OCI-LY7 (cell line): ENCODE results near the gene ANKRD11. TPM values are rescaled to one million over a fixed set of nuclear protein-coding genes. Genes with fewer than 3 reads are reported as not detected.

Experiments used
- BruUV-seq: library from RNA; stranded (reverse); fragments of 400-500 nt; replicated peaks from 2 replicates; lab custom pipeline; 2021; lab: Mats Ljungman, UMichigan
- CTCF ChIA-PET: fragments of 300-600 bp; sonication (Branson Sonifier 250); formaldehyde crosslinking; loops from one replicate; lab custom pipeline; 2022; ENCODE audit warnings: antibody characterized with exemption; ENCODE audit not compliant: unreplicated experiment; lab: Charles Lee
- POLR2A ChIA-PET: fragments of 300-600 bp; sonication (Branson Sonifier 250); formaldehyde crosslinking; loops from one replicate; lab custom pipeline; 2022; ENCODE audit warnings: antibody characterized with exemption; lab: Charles Lee
- DNase-seq: peaks from one replicate; pipeline ENCODE4 v3.0.0-alpha.2; 2015; ENCODE audit warnings: low spot score
- H2AFZ ChIP-seq: fragments of 200-600 bp; sonication (generic), shearing (Covaris generic); 2 replicates; pipeline ENCODE4 v1.6.1; 2014; ENCODE audit warnings: mild to moderate bottlenecking, antibody characterized with exemption, low read length, moderate library complexity
- H3K27ac ChIP-seq: fragments of 200-600 bp; sonication (generic); 2 replicates; pipeline ENCODE4 v1.5.1; 2014; ENCODE audit warnings: mixed run types, low read depth, mild to moderate bottlenecking, moderate library complexity, low read length, inconsistent platforms; ENCODE audit not compliant: poor library complexity, severe bottlenecking
- H3K36me3 ChIP-seq: fragments of 200-600 bp; sonication (generic); 2 replicates; pipeline ENCODE4 v1.6.1; 2014; ENCODE audit warnings: mild to moderate bottlenecking, antibody characterized with exemption, low read length, moderate library complexity, mixed read lengths; ENCODE audit not compliant: insufficient read depth
- H3K4me1 ChIP-seq: fragments of 200-600 bp; sonication (generic); 2 replicates; pipeline ENCODE4 v1.5.1; 2014; ENCODE audit warnings: mild to moderate bottlenecking, low read length; ENCODE audit not compliant: insufficient read depth, poor library complexity, severe bottlenecking
- H3K4me2 ChIP-seq: fragments of 200-600 bp; sonication (generic); 2 replicates; pipeline ENCODE4 v1.6.1; 2014; ENCODE audit warnings: mild to moderate bottlenecking, low read length
- H3K4me3 ChIP-seq: fragments of 200-600 bp; sonication (generic); 2 replicates; pipeline ENCODE4 v1.5.1; 2014; ENCODE audit warnings: mild to moderate bottlenecking, low read depth, low read length; ENCODE audit not compliant: poor library complexity, severe bottlenecking
- H3K79me2 ChIP-seq: fragments of 200-600 bp; sonication (generic); 2 replicates; pipeline ENCODE4 v1.6.1; 2016; ENCODE audit warnings: low read depth, mild to moderate bottlenecking, low read length, moderate library complexity, mixed read lengths; ENCODE audit not compliant: insufficient read depth
- H3K9me2 ChIP-seq: fragments of 200-600 bp; sonication (generic); 2 replicates; pipeline ENCODE4 v1.6.1; 2016; ENCODE audit warnings: mild to moderate bottlenecking, low read length, mixed read lengths; ENCODE audit not compliant: insufficient read depth
- H3K9me3 ChIP-seq: fragments of 200-600 bp; sonication (generic); 2 replicates; pipeline ENCODE4 v1.6.1; 2014; ENCODE audit warnings: mild to moderate bottlenecking, mixed run types, low read length, mixed read lengths
- H4K20me1 ChIP-seq: fragments of 200-600 bp; sonication (generic); 2 replicates; pipeline ENCODE4 v1.6.1; 2014; ENCODE audit warnings: mild to moderate bottlenecking, antibody characterized with exemption, low read length, moderate library complexity, mixed read lengths; ENCODE audit not compliant: insufficient read depth
- CTCF ChIP-seq: fragments of 200-600 bp; sonication (generic); conservative IDR thresholded peaks from 2 replicates; pipeline ENCODE4 v1.5.1; 2014; ENCODE audit warnings: mild to moderate bottlenecking, antibody characterized with exemption, low read length, moderate library complexity, mixed read lengths
- EZH2phosphoT487 ChIP-seq: fragments of 200-600 bp; sonication (generic); IDR thresholded peaks from 2 replicates; pipeline ENCODE4 v1.6.1; 2018; ENCODE audit warnings: low read depth, borderline replicate concordance, mild to moderate bottlenecking, mixed run types, antibody characterized with exemption, low read length, moderate library complexity, mixed read lengths
- intact Hi-C: fragments of 100-400 bp; cut with micrococcal nuclease; formaldehyde crosslinking; loops from one replicate; pipeline ENCODE4 v1.10.0; 2022; ENCODE audit not compliant: unreplicated experiment
- total RNA-seq, 2 experiments: library from RNA; depleted of rRNA in 1 of 2; stranded (reverse); fragments of >200 nt in 1 of 2; shearing (Covaris generic) in 1 of 2; gene quantifications; 2 replicates each; pipeline ENCODE4 v1.2.3, GENCODE V29; 2014 to 2022

Gene ANKRD11
- total RNA-seq, 2 experiments from 2014 or later = 89.1 to 251 TPM

GRCh38 chr16:89297156-89297874, 193.0 kb downstream of the ANKRD11 start:
- no peaks in the 10 kb centered on the region for H3K4me1 ChIP-seq
- no peaks in the 10 kb centered on the region for H4K20me1 ChIP-seq
- TF ChIP-seq CTCF (no peak), EZH2phosphoT487 (no peak)
- peaks cover 4% of the 10 kb centered on the region; the same call in 1 of the 2 replicates for H3K79me2 ChIP-seq
- CTCF ChIA-PET = no interaction called here
- peaks cover 32% of the 10 kb centered on the region; the same call in 1 of the 2 replicates for H3K36me3 ChIP-seq
- no peak for DNase-seq
- H3K4me2 ChIP-seq = no peak overlapping the region
- H3K9me2 ChIP-seq = no peaks in the 10 kb centered on the region
- no peaks in the 10 kb centered on the region for H3K9me3 ChIP-seq
- intact Hi-C loops = no loop called here
- H2AFZ ChIP-seq = no peak overlapping the region
- no TSS peak for BruUV-seq
- no peak overlapping the region for H3K4me3 ChIP-seq
- H3K27ac ChIP-seq = no peak overlapping the region
- POLR2A ChIA-PET = interaction anchor here (0.5 kb wide), 1 partner anchor 1023 kb away, joined by 3 read pairs; no protein-coding TSS in a partner anchor

GRCh38 chr16:89295915-89296314, 194.4 kb downstream of the ANKRD11 start:
- DNase-seq = no peak
- ChIA-PET CTCF (no interaction called here), POLR2A (no interaction called here)
- intact Hi-C loops = no loop called here
- H3K9me2 ChIP-seq = no peaks in the 10 kb centered on the region
- TF ChIP-seq CTCF (no peak), EZH2phosphoT487 (no peak)
- H3K9me3 ChIP-seq = no peaks in the 10 kb centered on the region
- no TSS peak for BruUV-seq
- no peaks in the 10 kb centered on the region for H4K20me1 ChIP-seq
- H3K4me1 ChIP-seq = no peaks in the 10 kb centered on the region
- H2AFZ ChIP-seq = no peak overlapping the region
- H3K36me3 ChIP-seq = peaks cover 28% of the 10 kb centered on the region; the same call in 1 of the 2 replicates
- peaks cover 4% of the 10 kb centered on the region; the same call in 1 of the 2 replicates for H3K79me2 ChIP-seq
- H3K4me3 ChIP-seq = no peak overlapping the region
- no peak overlapping the region for H3K4me2 ChIP-seq
- no peak overlapping the region for H3K27ac ChIP-seq
